ENCODE measurements around the gene GRID1.

The GRID1 gene

GRCh38 chr10:86265895-86266259, 100.7 kb downstream of the GRID1 start:
- no peaks in the 10 kb centered on the region for H3K9me3 ChIP-seq (replicated peaks; ENCODE audit: insufficient read depth, low read length)
- H3K27me3 ChIP-seq (replicated peaks; ENCODE audit: insufficient read depth, low read length), result no peaks in the 10 kb centered on the region
- no peaks in the 10 kb centered on the region for H3F3A ChIP-seq (ENCODE audit: insufficient read depth, low read length)
- H3K4me2 ChIP-seq (ENCODE audit: low read depth, low read length), result no peak overlapping the region
- no peaks in the 10 kb centered on the region for H3K79me2 ChIP-seq (ENCODE audit: low read length)
- no peaks in the 10 kb centered on the region for H3K9me2 ChIP-seq (replicated peaks; ENCODE audit: insufficient read depth, low read length)
- no peak overlapping the region for H2AFZ ChIP-seq (ENCODE audit: low read length)
- no peaks in the 10 kb centered on the region for H4K20me1 ChIP-seq (ENCODE audit: insufficient read depth, low read length)
- no peaks in the 10 kb centered on the region for H3K36me3 ChIP-seq (replicated peaks; ENCODE audit: insufficient read depth, low read length)
- TF ChIP-seq EZH2phosphoT487 (IDR thresholded peaks at IDR 0.05; ENCODE audit: low read length) (no peak), CTCF (IDR thresholded peaks at IDR 0.05; ENCODE audit: low read length) (no peak), EZH2 (optimal IDR thresholded peaks at IDR 0.05; ENCODE audit: low read depth, low read length) (no peak)
- H3K4me3 ChIP-seq (ENCODE audit: low read length), result no peak overlapping the region
- DNase-seq, result no peak
- H3K27ac ChIP-seq (ENCODE audit: low read length), result no peak overlapping the region
- no peaks in the 10 kb centered on the region for H3K4me1 ChIP-seq (ENCODE audit: low read length)
- no peak overlapping the region for H3K9ac ChIP-seq (ENCODE audit: low read length)

GRCh38 chr10:86265236-86265894, 101.2 kb downstream of the GRID1 start:
- H3K9me3 ChIP-seq (replicated peaks; ENCODE audit: insufficient read depth, low read length), result no peaks in the 10 kb centered on the region
- H2AFZ ChIP-seq (ENCODE audit: low read length), result no peak overlapping the region
- no peaks in the 10 kb centered on the region for H3K27me3 ChIP-seq (replicated peaks; ENCODE audit: insufficient read depth, low read length)
- DNase-seq, result no peak
- H3K9me2 ChIP-seq (replicated peaks; ENCODE audit: insufficient read depth, low read length), result no peaks in the 10 kb centered on the region
- H3K36me3 ChIP-seq (replicated peaks; ENCODE audit: insufficient read depth, low read length), result no peaks in the 10 kb centered on the region
- H3K27ac ChIP-seq (ENCODE audit: low read length), result no peak overlapping the region
- no peak overlapping the region for H3K4me3 ChIP-seq (ENCODE audit: low read length)
- no peaks in the 10 kb centered on the region for H3K4me1 ChIP-seq (ENCODE audit: low read length)
- H3K79me2 ChIP-seq (ENCODE audit: low read length), result no peaks in the 10 kb centered on the region
- H3K9ac ChIP-seq (ENCODE audit: low read length), result no peak overlapping the region
- no peaks in the 10 kb centered on the region for H4K20me1 ChIP-seq (ENCODE audit: insufficient read depth, low read length)
- no peak for TF ChIP-seq EZH2 (optimal IDR thresholded peaks at IDR 0.05; ENCODE audit: low read depth, low read length)
- no peak for TF ChIP-seq EZH2phosphoT487 (IDR thresholded peaks at IDR 0.05; ENCODE audit: low read length)
- TF ChIP-seq CTCF (IDR thresholded peaks at IDR 0.05; ENCODE audit: low read length), result no peak
- no peaks in the 10 kb centered on the region for H3F3A ChIP-seq (ENCODE audit: insufficient read depth, low read length)
- no peak overlapping the region for H3K4me2 ChIP-seq (ENCODE audit: low read depth, low read length)

- H4K20me1 ChIP-seq (ENCODE audit: insufficient read depth, low read length), result no peaks in the 10 kb centered on the region
- DNase-seq, result no peak
- H3K9ac ChIP-seq (ENCODE audit: low read length), result no peak overlapping the region
- H3K9me2 ChIP-seq (replicated peaks; ENCODE audit: insufficient read depth, low read length), result no peaks in the 10 kb centered on the region
- H3K27me3 ChIP-seq (replicated peaks; ENCODE audit: insufficient read depth, low read length), result no peaks in the 10 kb centered on the region
- no peaks in the 10 kb centered on the region for H3K36me3 ChIP-seq (replicated peaks; ENCODE audit: insufficient read depth, low read length)
- H3K79me2 ChIP-seq (ENCODE audit: low read length), result no peaks in the 10 kb centered on the region
- no peak overlapping the region for H2AFZ ChIP-seq (ENCODE audit: low read length)
- H3K27ac ChIP-seq (ENCODE audit: low read length), result no peak overlapping the region
- TF ChIP-seq CTCF (IDR thresholded peaks at IDR 0.05; ENCODE audit: low read length) (no peak), EZH2phosphoT487 (IDR thresholded peaks at IDR 0.05; ENCODE audit: low read length) (no peak), EZH2 (optimal IDR thresholded peaks at IDR 0.05; ENCODE audit: low read depth, low read length) (no peak)
- no peaks in the 10 kb centered on the region for H3F3A ChIP-seq (ENCODE audit: insufficient read depth, low read length)
- no peaks in the 10 kb centered on the region for H3K4me1 ChIP-seq (ENCODE audit: low read length)
- no peak overlapping the region for H3K4me3 ChIP-seq (ENCODE audit: low read length)
- H3K4me2 ChIP-seq (ENCODE audit: low read depth, low read length), result no peak overlapping the region
- no peaks in the 10 kb centered on the region for H3K9me3 ChIP-seq (replicated peaks; ENCODE audit: insufficient read depth, low read length)
These were observed 101.9 kb downstream of the GRID1 start for GRCh38 chr10:86264481-86265231.
